ENCODE results near the gene MEIKIN.

Gene MEIKIN

DNA sequence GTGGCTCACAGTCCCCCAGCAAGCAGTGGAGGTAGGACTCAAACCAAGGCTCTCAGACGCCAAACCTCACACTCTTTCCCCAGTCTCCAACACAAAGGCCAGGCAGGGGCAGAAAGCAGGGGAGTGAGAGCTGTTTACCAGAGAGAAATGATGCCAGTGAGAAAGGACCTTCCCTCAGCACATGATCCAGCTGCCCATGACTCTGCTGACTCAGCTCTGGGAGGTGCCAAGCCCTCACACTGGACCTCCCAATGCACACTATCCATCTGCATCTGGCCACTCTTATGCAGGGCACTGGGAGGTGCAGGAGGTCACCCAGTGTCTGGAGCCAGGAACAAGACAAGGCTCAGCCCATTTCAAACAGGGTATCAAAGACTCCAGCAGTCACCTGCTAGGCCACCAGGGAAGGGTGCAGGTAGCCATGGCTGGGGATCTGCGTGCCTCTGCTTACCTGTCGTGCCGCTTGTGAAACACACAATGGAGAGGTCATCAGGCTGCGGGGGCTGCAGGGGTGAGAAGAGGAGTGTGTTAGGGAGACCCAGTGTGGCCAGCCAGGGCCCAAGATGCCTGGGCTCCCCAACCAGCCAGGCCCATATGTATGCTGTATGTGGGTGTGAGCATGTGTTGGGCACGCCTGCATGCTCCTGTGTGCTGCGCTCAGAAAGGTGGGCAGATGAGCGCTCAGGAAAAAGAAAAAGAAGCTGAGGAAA is 39.6 kb upstream of the MEIKIN start:
- H3K4me1 Mint-ChIP-seq: peaks cover 10% of the 10 kb centered on the region
- no peaks in the 10 kb centered on the region for H3K9me3 Mint-ChIP-seq
- no peak overlapping the region for H3K27ac Mint-ChIP-seq
- no peaks in the 10 kb centered on the region for H3K36me3 Mint-ChIP-seq (ENCODE audit: low read depth)
- TF ChIP-seq, protein P1, sequence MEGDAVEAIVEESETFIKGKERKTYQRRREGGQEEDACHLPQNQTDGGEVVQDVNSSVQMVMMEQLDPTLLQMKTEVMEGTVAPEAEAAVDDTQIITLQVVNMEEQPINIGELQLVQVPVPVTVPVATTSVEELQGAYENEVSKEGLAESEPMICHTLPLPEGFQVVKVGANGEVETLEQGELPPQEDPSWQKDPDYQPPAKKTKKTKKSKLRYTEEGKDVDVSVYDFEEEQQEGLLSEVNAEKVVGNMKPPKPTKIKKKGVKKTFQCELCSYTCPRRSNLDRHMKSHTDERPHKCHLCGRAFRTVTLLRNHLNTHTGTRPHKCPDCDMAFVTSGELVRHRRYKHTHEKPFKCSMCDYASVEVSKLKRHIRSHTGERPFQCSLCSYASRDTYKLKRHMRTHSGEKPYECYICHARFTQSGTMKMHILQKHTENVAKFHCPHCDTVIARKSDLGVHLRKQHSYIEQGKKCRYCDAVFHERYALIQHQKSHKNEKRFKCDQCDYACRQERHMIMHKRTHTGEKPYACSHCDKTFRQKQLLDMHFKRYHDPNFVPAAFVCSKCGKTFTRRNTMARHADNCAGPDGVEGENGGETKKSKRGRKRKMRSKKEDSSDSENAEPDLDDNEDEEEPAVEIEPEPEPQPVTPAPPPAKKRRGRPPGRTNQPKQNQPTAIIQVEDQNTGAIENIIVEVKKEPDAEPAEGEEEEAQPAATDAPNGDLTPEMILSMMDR (IDR thresholded peaks at IDR 0.05; ENCODE audit: unreplicated experiment in 3 of 3): no peak
- H3K27me3 Mint-ChIP-seq (ENCODE audit: low read depth): peaks cover 3% of the 10 kb centered on the region
- H3K4me3 Mint-ChIP-seq: no peak overlapping the region

DNA sequence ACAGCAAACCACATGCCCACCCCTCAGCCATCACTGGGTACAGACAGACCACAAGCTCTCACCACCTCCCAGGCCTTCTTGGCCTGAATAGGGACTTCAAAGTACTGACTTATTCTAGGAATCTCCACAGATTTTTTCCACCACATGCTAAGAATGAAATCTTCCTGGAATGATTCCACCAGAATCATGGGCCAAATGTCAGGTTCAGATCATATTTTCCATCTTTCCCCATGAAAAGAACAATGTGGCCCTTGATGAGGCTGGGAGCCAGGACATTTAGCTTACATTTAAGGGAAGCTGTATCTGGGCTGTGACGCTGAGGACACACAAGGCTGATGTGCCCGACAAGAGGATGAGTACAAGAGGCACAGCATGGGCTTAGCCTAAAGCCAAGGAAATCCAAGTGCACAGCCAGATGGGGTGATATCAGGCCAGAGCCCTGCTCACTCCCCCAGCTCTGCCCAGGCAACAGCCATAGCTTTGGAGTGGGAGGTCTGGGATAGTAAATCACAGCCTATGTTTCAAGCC is 37.8 kb upstream of the MEIKIN start:
- no peak overlapping the region for H3K4me3 Mint-ChIP-seq
- TF ChIP-seq, protein P1 (IDR thresholded peaks at IDR 0.05; ENCODE audit: unreplicated experiment in 3 of 3): no peak
- no peaks in the 10 kb centered on the region for H3K36me3 Mint-ChIP-seq (ENCODE audit: low read depth)
- H3K4me1 Mint-ChIP-seq: peaks cover 10% of the 10 kb centered on the region
- H3K27ac Mint-ChIP-seq: peak overlapping the region in 1 of 3 experiments; percentile 55
- H3K27me3 Mint-ChIP-seq (ENCODE audit: low read depth): peaks cover 3% of the 10 kb centered on the region
- no peaks in the 10 kb centered on the region for H3K9me3 Mint-ChIP-seq

DNA sequence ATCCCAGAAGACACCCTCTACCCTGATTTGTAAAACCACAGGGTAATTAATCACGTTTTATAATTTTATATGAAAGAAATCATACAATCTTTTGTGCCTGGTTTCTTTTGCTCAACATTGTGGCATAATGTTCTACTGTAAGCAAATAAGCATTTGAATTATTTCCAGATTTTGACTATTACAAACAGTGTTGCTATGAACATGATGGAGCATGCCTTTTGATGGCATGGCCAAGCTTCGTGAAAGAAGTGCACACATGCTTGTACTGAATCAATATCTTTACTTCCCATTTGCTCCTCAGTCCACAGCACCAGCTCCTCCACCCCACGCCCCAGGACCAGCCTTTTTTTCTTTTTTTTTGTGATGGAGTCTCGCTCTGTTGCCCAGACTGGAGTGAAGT is 36.1 kb upstream of the MEIKIN start:
- H3K4me1 Mint-ChIP-seq: peaks cover 10% of the 10 kb centered on the region
- TF ChIP-seq, protein P1 (IDR thresholded peaks at IDR 0.05; ENCODE audit: unreplicated experiment in 3 of 3): no peak
- H3K27ac Mint-ChIP-seq: no peak overlapping the region
- H3K9me3 Mint-ChIP-seq: no peaks in the 10 kb centered on the region
- H3K4me3 Mint-ChIP-seq: no peak overlapping the region
- H3K27me3 Mint-ChIP-seq (ENCODE audit: low read depth): peaks cover 3% of the 10 kb centered on the region
- H3K36me3 Mint-ChIP-seq (ENCODE audit: low read depth): no peaks in the 10 kb centered on the region

DNA sequence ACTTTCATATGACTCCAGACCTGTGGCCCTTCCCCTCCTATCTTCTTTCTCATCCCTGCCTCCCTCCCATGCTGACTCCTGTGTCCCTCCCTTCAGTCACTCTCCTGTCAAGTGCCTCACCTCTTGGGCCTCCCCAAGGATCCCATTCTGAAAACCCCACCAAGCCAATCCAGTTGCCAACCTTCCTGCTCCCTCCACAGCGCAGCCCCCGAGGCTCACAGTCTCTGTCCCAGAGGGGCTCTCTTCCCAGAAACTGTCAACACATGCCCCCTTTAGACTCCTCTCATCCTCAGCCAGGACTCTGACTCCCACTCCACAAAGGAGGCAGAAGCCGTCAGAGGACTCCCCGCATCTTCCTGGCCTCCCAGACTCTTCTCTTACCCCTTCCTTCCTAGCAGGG is 35.2 kb upstream of the MEIKIN start:
- Mint-ChIP-seq H3K36me3 (ENCODE audit: low read depth) (no peaks in the 10 kb centered on the region), H3K4me3 (no peak overlapping the region), H3K9me3 (no peaks in the 10 kb centered on the region), H3K4me1 (peaks cover 10% of the 10 kb centered on the region), H3K27ac (no peak overlapping the region), H3K27me3 (ENCODE audit: low read depth) (peaks cover 3% of the 10 kb centered on the region)
- TF ChIP-seq, protein P1 (IDR thresholded peaks at IDR 0.05; ENCODE audit: unreplicated experiment in 3 of 3): no peak

DNA sequence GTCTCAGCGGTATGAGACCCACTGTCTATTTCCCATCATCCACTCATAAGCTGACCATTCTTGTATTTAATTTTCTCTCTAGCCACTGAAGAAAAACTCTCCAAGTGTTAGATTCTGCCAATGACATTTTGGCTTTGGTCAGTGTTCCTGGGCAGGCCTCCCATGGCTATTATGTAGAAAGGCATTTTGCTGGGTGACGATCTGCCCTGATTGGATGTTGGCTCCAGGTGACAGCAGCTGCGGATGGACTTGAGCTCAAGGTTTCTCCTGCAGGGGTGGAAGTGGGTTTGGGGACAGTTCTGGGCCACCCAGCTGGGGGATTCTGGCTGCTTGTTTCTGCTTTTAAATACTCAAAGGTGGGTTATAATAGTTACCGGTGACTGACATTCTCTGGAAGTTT is 34.4 kb upstream of the MEIKIN start:
- Mint-ChIP-seq H3K27ac (no peak overlapping the region), H3K4me3 (no peak overlapping the region), H3K27me3 (ENCODE audit: low read depth) (peaks cover 12% of the 10 kb centered on the region), H3K9me3 (no peaks in the 10 kb centered on the region), H3K4me1 (peaks cover 10% of the 10 kb centered on the region), H3K36me3 (ENCODE audit: low read depth) (no peaks in the 10 kb centered on the region)
- TF ChIP-seq, protein P1 (IDR thresholded peaks at IDR 0.05; ENCODE audit: unreplicated experiment in 3 of 3): no peak

DNA sequence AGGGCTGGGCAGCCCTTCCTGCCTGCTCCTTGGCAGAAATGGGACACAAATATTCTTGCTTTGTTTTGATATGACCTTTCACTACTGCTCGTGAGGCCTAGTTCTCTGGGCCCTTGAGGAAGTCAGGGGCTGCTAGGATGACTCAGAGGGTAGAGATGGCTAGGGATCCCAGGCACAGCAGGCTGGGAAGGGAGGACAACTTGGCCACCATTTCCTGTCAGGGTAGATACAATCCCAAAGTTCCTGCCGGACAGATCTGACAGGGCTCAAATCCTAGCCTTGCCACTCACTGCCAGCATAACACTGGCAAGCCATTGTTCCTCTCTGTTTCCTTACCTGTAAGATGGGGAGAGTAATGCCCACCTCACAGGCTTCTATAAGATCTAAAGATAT is 31.7 kb upstream of the MEIKIN start:
- Mint-ChIP-seq H3K9me3 (no peaks in the 10 kb centered on the region), H3K36me3 (ENCODE audit: low read depth) (no peaks in the 10 kb centered on the region), H3K27me3 (ENCODE audit: low read depth) (peaks cover 13% of the 10 kb centered on the region), H3K4me1 (no peaks in the 10 kb centered on the region), H3K4me3 (no peak overlapping the region), H3K27ac (no peak overlapping the region)
- TF ChIP-seq, protein P1 (IDR thresholded peaks at IDR 0.05; ENCODE audit: unreplicated experiment in 3 of 3): no peak

All from nephron (organoid).